Peyer's patch (tissue), 4 donors: ENCODE measurements around the gene ARHGAP15.

Experiments
- CTCF ChIP-seq, 6 experiments: fragments of 450-650 bp in 4 of 6; fragments of 200-600 bp in 2 of 6; sonication (generic) in 1 of 6; IDR thresholded peaks; one replicate each; pipeline ENCODE4 v1.5.1; 2017 to 2019; ENCODE audit warnings: antibody characterized with exemption in 6 of 6, mild to moderate bottlenecking in 3 of 6, moderate library complexity in 1 of 6
- POLR2A ChIP-seq, 2 donors: fragments of 450-650 bp; IDR thresholded peaks; one replicate each; pipeline ENCODE4 v1.5.1; 2017; ENCODE audit warnings: antibody characterized with exemption in 2 of 2, mild to moderate bottlenecking in 2 of 2, moderate library complexity in 2 of 2

- TF ChIP-seq POLR2A (IDR thresholded peaks at IDR 0.05) (no peak), CTCF (IDR thresholded peaks at IDR 0.05) (no peak)
These were observed 17.8 kb downstream of the ARHGAP15 start for GRCh38 chr2:143146815-143147530.
